Femur (tissue), 1 donor: Measurements from ENCODE around the gene CTPS2.
"Not testable (repeated sequence)": the region's sequence is repeated elsewhere in the genome, so short reads cannot be mapped to it uniquely, and the experiment has no call there.

Experiments used
- DNase-seq: peaks from one replicate; pipeline ENCODE4 v3.0.0-alpha.2; 2017

CTPS2 gene

GRCh38 chrX:16601885-16602284 lies 110.6 kb downstream of the CTPS2 start:
- no peak for DNase-seq

DNA sequence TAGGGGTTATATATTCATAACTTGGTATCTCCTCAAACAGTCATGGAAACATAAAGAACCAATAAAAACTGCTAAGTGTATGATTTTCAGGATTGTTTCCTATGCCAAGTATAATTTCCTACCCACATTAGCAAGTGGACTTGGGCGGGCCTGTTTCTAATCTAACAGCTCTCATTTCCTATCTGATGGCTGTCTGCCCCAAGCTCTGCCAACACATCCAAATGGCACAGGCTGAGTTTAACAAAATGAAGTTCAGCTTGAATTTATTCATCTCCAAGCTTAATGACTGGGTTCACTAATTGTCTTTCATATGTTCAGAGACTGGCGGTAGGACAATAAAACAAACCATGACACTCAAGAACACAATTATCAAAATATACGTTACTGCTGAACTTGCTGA lies 118.0 kb downstream of the CTPS2 start:
- DNase-seq = no peak

DNA sequence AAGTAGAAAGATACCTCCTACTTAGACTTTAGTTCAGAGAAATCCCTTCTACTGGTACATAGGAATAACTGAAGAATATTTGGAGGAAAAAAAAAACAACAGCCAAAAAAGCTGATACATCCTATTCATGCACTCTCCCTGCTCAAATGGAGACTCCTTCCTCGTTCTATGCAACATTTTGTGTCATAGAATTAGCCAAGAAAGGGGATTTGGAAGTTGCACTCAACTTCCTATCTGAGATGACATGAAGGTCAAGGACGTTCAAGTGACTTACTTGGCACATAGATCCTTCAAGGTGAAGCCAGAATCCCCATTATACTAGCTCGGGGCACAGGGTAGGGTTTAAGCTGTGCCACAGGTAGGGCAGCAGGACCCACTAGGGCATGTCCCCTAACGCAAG lies 118.7 kb downstream of the CTPS2 start:
- no peak for DNase-seq

DNA sequence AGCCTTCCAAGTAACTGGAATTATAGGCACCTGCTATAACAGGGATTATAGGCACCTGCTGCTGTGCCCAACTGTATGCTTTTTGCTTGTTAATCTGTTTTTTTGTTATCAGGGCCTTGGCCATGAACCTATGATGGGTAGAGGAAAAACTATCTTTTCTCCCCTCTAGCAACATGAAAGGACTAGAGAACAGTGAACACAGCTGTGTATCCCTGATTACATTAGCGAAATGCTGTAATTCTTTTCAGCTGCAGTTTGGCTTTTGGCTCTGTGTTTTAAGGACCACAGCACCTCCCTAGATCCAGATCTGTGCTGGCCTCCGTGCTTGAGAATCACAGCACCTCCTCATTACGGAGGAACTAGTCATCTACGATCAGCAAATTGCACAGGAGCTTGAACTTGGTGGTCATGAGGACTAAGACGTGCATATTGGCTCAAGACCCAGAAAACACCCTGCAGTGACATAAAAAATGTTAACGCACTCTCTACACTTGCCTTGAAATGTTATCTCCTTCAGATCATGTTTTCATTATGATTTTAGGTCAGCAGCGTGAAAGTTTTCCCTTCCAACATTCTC lies 120.2 kb downstream of the CTPS2 start:
- no peak for DNase-seq

DNA sequence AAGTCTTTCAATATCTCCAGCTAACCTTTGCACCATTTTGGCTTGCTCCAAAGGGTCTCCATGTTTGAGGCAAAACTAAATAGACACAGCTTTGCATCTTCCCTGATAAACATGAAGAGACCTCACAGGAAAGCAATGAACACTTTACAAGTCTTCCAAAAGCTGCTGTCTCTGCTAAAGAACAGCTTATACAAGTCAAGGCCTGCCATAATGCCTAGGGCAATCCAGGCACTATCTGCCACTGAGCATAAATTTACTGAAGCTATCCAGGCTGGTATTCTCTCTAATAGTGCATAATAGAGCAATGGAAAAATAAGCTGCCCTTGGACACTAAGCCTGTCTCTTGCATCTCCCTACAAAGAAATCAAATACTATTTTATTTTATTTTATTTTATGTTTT lies 122.6 kb downstream of the CTPS2 start:
- DNase-seq = no peak

GRCh38 chrX:16589211-16589610 lies 123.3 kb downstream of the CTPS2 start:
- no peak for DNase-seq

- DNase-seq = no peak
These were observed 124.2 kb downstream of the CTPS2 start for GRCh38 chrX:16588266-16588665.

GRCh38 chrX:16587836-16588235 lies 124.6 kb downstream of the CTPS2 start:
- DNase-seq = no peak

DNA sequence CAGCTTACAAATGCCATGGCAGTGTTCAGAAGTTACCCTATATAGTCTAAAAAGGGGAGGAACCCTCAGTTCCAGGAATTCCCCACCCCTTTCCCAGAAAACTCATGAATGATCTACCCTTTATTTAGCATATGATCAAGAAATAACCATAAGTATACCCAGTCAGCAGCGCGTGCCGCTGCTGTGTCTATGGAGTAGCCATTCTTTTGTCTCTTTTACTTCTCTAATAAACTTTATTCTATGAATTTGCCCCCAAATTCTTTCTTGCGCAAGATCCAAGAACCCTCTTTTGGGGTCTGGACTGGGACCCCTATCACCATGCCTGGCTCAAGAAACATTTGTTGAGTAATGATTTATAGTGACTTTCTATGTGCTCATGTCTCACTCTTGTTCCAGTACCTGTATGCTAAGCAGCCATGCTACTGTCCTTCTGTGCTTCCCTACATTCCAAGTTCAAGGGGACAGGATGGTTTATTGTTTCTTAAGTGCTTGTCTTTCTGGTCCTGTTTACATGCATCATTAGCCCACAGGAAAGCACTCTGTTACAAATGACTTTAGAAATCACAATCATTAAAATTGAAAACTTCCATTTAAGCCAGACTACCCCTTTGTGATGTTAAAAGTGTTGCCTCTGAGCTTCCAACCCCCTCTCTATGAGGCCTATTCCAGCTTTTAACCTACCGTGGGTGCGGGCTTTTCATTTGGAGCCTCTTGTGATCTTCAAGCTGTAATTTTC lies 125.9 kb downstream of the CTPS2 start:
- DNase-seq = no peak

GRCh38 chrX:16585486-16586376 lies 126.7 kb downstream of the CTPS2 start:
- no peak for DNase-seq

DNA sequence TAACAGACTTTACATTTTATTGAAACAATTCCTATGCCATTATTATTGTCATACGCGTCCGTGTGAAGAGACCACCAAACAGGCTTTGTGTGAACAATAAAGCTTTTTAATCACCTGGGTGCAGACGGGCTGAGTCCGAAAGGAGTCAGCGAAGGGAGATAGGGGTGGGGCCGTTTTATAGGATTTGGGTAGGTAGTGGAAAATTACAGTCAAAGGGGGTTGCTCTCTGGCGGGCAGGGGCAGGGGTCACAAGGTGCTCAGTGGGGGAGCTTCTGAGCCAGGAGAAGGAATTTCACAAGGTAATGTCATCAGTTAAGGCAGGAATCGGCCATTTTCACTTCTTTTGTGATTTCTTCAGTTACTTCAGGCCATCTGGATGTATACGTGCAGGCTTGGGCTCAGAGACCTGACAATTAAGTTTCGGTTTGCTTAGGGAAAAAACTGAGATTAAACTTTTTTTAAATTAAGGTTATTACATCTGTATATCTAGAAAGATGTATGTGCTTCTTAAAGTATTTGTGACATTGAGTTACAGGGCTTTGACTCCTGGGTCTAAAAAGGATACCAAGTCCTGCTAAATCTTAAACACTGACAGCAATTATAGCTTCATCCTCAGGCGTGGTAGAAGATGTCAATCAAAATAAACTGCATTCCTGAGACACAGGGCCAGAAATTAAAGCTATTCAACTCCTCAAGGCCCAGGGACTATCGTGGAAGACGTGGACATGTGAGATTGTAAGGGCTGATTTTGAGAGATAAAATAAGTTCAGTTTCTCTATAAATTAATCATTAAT lies 132.3 kb downstream of the CTPS2 start:
- not testable (repeated sequence) for DNase-seq

DNA sequence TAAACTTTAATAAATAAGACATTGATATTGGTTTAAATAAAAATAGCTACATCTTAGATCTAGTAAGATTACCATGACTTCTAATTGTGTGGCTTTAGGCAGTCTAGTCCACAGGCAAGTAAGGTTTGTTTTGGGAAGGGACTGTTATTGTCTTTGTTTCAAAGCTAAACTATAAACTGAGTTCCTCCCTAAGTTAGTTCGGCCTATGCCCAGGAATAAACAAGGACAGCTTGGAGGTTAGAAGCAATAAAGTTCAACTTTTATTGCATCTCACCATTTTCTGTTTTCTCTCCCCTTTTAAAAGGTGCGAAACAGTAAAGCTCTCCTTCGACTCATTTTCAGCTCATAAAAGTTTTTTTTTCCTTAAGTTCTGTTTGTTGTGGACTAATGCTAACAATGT lies 133.0 kb downstream of the CTPS2 start:
- DNase-seq = no peak

DNA sequence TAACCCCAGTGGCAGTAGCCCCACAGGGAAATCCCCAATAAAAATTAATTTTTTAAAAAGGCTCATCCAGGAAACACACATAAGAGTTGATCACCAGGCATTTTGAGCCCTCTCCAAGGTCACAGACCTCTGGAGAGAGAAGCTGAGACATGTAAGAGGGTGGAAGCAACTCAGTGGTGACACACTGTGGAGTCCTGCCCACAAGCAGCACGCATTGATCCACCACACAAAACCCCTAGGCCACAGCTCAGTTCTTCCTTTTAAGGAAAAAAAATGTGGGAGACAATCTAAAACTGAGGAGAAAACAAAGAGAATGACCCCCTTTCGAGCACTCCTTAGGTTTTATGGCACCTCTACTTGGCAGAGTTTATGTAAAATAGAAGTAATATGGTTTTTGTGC lies 134.3 kb downstream of the CTPS2 start:
- no peak for DNase-seq

GRCh38 chrX:16577483-16578029 lies 134.9 kb downstream of the CTPS2 start:
- DNase-seq = no peak

DNA sequence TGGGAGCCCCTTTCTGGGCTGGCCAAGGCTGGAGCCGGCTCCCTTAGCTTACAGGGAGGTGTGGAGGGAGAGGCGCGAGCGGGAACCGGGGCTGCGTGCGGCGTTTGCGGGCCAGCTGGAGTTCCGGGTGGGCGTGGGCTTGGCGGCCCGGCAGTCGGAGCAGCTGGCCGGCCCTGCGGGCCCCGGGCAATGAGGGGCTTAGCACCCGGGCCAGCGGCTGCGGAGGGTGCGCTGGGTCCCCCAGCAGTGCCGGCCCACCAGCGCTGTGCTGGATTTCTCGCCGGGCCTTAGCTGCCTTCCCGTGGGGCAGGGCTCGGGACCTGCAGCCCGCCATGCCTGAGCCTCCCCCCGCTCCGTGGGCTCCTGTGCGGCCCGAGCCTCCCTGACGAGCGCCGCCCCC lies 137.1 kb downstream of the CTPS2 start:
- DNase-seq = not testable (repeated sequence)

DNA sequence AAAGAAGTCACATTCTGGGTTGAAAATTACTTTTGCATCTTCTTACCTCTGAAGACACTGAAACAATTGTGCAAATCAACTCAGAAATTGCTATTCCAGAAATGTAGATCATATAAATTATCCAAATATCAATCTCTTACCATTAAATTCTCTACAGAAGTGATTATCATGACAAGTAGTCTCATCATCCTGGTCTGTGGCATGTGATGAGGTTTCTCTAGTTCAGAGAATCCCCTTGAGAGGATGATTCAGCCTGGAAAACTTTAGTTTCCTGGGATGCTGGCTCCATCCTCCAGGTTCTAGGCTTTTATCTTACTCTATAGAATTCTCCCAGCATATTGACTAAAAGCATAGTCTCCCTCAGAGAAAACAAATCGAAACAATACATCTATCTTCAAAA lies 138.7 kb downstream of the CTPS2 start:
- DNase-seq = no peak

- no peak for DNase-seq
These were observed 144.8 kb downstream of the CTPS2 start for GRCh38 chrX:16567681-16568080.

DNA sequence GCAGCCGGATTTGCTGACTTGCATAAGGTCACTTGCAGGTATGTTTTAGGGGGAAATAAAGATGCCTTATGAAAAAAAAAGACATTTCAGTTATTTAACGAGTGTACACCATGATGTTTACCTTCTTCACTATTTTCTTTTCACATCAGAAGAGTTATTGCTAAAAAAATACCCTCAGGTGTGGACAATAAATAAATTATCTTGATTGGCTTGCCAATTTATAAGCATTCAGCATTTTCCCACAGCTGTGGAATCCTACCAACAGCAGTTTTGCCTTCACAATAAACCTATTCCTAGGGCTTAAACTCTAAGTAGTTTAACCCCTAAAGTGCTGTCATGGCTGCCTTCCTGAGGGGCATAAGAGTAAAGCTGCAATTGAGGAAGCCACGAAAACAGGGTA lies 145.9 kb downstream of the CTPS2 start:
- DNase-seq = no peak

DNA sequence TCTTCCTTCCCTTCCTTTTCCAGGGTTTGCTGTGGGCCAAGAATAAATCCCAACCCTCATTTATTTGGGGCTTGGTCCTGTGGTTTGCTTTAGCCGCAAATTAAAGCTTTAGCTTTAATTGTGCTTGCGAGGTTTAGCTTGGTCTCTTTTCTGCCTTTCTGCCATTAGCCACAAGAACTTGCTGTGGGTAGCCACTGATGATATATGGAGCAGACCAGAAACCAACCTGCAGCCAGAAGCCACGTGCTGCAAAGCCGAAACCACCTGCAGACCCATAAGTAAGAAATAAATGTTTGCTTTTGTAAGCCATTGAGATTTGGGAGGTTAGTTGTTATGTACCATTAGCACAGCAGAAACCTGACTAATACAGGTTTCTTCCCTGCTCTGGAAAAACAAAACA lies 152.3 kb downstream of the CTPS2 start:
- no peak for DNase-seq

DNA sequence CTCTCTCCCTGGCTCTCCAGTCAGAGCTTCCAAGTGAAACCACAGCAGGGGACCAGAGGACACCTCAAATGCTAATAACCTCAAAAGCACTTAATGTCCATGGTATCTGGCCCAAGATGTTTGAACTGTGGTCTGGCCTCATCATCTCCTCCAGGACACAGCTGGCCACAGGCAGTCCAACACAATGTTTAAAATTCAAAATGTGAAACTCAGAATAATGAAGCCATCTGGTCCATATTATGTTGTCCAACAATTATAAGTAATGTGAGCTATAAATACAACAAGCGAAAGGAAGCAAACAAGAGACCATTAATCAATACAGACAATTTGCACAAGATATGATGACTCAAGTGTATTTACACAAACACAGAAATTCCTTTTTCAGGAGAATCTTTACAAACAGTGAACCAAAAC lies 153.3 kb downstream of the CTPS2 start:
- no peak for DNase-seq

GRCh38 chrX:16558489-16558888 lies 154.0 kb downstream of the CTPS2 start:
- DNase-seq = no peak

- DNase-seq = no peak
These were observed 159.9 kb downstream of the CTPS2 start for GRCh38 chrX:16552546-16552945.

DNA sequence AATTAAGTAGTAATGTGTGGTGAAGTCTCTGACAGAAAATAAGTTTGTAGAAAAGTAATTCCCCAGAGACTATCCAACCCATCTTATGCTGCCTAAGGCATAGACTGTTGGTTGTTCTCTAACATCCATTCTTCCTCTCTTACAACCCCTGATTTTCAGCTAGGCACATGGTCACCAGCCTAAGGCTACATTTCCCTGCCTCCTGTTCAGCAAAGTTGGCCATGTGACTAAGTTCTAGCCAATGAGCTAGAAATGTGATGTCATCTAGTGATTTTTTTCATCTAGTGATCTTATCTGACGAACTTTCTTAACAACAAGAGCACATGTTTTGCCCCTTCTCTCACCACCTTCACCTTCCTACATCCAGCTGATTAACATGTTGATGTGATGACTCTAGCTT lies 164.8 kb downstream of the CTPS2 start:
- DNase-seq = no peak
